K562 (cell line): ENCODE results near the gene PLG.

Experiments used
- CHD4 ChIP-seq: fragments of 200-600 bp; sonication (generic); IDR thresholded peaks from 3 replicates; pipeline ENCODE4 v1.6.1; 2012; ENCODE audit warnings: low read depth, mild to moderate bottlenecking, mixed read lengths, low read length, inconsistent platforms; ENCODE audit not compliant: insufficient read depth, insufficient replicate concordance, poor library complexity, severe bottlenecking
- EP300 ChIP-seq: IDR thresholded peaks from 2 replicates; pipeline ENCODE4 v1.6.1; 2012; ENCODE audit warnings: low read length, improper control_type of control experiment
- HEY1 ChIP-seq: fragments of 250-450 bp; sonication (Bioruptor Pico); IDR thresholded peaks from 2 replicates; pipeline ENCODE4 v1.5.0; 2020; ENCODE audit warnings: mild to moderate bottlenecking, moderate library complexity, borderline replicate concordance
- MECOM ChIP-seq: fragments of 250-450 bp; sonication (Bioruptor Pico); IDR thresholded peaks from 2 replicates; pipeline ENCODE4 v1.8.0; 2022; ENCODE audit warnings: inconsistent platforms
- NFXL1 ChIP-seq: fragments of 450-650 bp; formaldehyde crosslinking; IDR thresholded peaks from 2 replicates; pipeline ENCODE4 v1.4.0; 2021; ENCODE audit warnings: mild to moderate bottlenecking
- POU5F1 ChIP-seq: fragments of 150-350 bp; IDR thresholded peaks from 2 replicates; pipeline ENCODE4 v1.6.1; 2014; ENCODE audit warnings: borderline replicate concordance, low read length, low read depth, mild to moderate bottlenecking; ENCODE audit not compliant: partially characterized antibody
- SNRNP70 ChIP-seq: fragments of 200-400 bp; formaldehyde crosslinking; optimal IDR thresholded peaks from 2 replicates; pipeline ENCODE3; 2017; ENCODE audit warnings: low read depth, low read length
- TAF1 ChIP-seq: IDR thresholded peaks from 2 replicates; pipeline ENCODE4 v1.6.1; 2011; ENCODE audit warnings: mild to moderate bottlenecking, low read length, moderate library complexity; ENCODE audit not compliant: insufficient read depth, control insufficient read depth, severe bottlenecking; ENCODE audit errors: extremely low read depth
- ZC3H4 ChIP-seq: sonication (generic); formaldehyde crosslinking; IDR thresholded peaks from 2 replicates; pipeline ENCODE4 v1.9.0; 2021; ENCODE audit warnings: missing genetic modification reagents, borderline replicate concordance
- ZNF197 ChIP-seq: fragments of 200-800 bp; sonication (Bioruptor generic); IDR thresholded peaks from 2 replicates; pipeline ENCODE4 v1.6.1; 2016; ENCODE audit warnings: low read depth, missing genetic modification characterization, missing compliant biosample characterization
- ZNF282 ChIP-seq: sonication (generic); formaldehyde crosslinking; IDR thresholded peaks from 2 replicates; pipeline ENCODE4 v1.8.1; 2023; ENCODE audit warnings: missing genetic modification reagents
- ZNF644 ChIP-seq: fragments of 200-800 bp; sonication (Bioruptor generic); IDR thresholded peaks from 2 replicates; pipeline ENCODE4 v1.6.1; 2016; ENCODE audit warnings: low read depth, missing genetic modification characterization, missing compliant biosample characterization
- TF ChIP-seq, protein P1 (sequence below), 3 experiments: IDR thresholded peaks in 2 of 3; conservative IDR thresholded peaks in 1 of 3; 2 replicates each; pipeline ENCODE4 v1.5.1; 2011 to 2012; ENCODE audit warnings: low read length in 3 of 3, mild to moderate bottlenecking in 3 of 3, control low read depth in 2 of 3, improper control_type of control experiment in 1 of 3, inconsistent platforms in 1 of 3, low read depth in 1 of 3, mixed read lengths in 1 of 3, moderate library complexity in 1 of 3; ENCODE audit not compliant: insufficient read depth in 2 of 3
- TF ChIP-seq, protein P2 (sequence below): fragments of 450-650 bp; formaldehyde crosslinking; IDR thresholded peaks from 2 replicates; pipeline ENCODE4 v1.4.0; 2020; ENCODE audit warnings: mild to moderate bottlenecking, mixed read lengths

DNA sequence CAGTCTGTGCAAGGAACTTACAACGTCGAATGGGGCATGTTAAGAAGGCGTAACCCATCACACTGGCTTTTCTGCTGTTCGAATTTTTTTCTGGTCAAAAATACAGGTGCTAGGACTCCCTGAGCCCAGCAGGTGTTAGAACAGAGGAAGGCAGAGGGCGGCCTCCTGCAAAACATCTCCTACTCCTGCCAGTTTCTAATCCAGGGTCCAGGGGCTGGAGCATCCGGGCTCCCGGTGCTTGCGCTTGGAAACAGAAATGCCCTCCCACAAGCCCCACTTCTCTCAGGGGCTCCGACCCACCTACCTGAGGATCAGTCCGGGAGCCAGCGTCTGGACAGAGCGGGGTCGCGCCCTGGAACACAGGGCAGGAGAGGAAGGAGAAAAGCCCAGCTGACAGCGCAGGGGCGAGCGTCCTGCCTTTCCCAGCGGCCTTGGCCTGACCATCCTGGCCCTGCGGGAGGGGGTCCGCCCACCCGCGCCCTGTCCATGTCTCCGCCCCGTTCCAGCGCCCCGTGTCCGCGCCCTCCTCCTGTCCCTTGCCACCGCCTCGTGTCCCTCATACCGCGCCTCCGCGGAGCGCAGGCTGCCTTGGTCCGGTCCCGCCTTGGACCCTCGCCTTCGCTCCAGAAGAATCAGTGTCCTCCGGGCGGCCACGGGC is 23.2 kb upstream of the PLG start:
- TF ChIP-seq ZC3H4 (CRISPR knock-in tag) (no peak), POU5F1 (no peak), MECOM (CRISPR knock-in tag) (no peak), TAF1 (no peak), SNRNP70 (no peak), ZNF282 (CRISPR knock-in tag) (no peak), NFXL1 (CRISPR knock-in tag) (no peak), EP300 (no peak), CHD4 (no peak), ZNF644 (tag) (no peak), HEY1 (CRISPR knock-in tag) (no peak), ZNF197 (CRISPR knock-in tag) (no peak)
- TF ChIP-seq, protein P1, sequence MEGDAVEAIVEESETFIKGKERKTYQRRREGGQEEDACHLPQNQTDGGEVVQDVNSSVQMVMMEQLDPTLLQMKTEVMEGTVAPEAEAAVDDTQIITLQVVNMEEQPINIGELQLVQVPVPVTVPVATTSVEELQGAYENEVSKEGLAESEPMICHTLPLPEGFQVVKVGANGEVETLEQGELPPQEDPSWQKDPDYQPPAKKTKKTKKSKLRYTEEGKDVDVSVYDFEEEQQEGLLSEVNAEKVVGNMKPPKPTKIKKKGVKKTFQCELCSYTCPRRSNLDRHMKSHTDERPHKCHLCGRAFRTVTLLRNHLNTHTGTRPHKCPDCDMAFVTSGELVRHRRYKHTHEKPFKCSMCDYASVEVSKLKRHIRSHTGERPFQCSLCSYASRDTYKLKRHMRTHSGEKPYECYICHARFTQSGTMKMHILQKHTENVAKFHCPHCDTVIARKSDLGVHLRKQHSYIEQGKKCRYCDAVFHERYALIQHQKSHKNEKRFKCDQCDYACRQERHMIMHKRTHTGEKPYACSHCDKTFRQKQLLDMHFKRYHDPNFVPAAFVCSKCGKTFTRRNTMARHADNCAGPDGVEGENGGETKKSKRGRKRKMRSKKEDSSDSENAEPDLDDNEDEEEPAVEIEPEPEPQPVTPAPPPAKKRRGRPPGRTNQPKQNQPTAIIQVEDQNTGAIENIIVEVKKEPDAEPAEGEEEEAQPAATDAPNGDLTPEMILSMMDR (IDR thresholded peaks at IDR 0.05 in 2 of 3, conservative IDR thresholded peaks at IDR 0.05 in 1 of 3; ENCODE audit: insufficient read depth in 2 of 3, low read depth in 1 of 3, low read length in 3 of 3): no peak
- TF ChIP-seq, protein P2, sequence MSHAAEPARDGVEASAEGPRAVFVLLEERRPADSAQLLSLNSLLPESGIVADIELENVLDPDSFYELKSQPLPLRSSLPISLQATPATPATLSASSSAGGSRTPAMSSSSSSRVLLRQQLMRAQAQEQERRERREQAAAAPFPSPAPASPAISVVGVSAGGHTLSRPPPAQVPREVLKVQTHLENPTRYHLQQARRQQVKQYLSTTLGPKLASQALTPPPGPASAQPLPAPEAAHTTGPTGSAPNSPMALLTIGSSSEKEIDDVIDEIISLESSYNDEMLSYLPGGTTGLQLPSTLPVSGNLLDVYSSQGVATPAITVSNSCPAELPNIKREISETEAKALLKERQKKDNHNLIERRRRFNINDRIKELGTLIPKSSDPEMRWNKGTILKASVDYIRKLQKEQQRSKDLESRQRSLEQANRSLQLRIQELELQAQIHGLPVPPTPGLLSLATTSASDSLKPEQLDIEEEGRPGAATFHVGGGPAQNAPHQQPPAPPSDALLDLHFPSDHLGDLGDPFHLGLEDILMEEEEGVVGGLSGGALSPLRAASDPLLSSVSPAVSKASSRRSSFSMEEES (CRISPR knock-in tag): no peak
